ENCODE measurements around the gene EWSR1. TPM values are rescaled to one million over a fixed set of nuclear protein-coding genes. Genes with fewer than 3 reads are reported as not detected.

EWSR1 gene
- total RNA-seq, 1 donor from 2014 or later, result 347 TPM

GRCh38 chr22:29269731-29270474 lies 1.8 kb downstream of the EWSR1 start:
- Mint-ChIP-seq H3K4me1 (ENCODE audit: unreplicated experiment) (peaks cover 49% of the 10 kb centered on the region), H3K27ac (peak overlapping the region; percentile 100), H3K36me3 (peaks cover 59% of the 10 kb centered on the region), H3K27me3 (peaks cover 4% of the 10 kb centered on the region), H3K4me3 (peak overlapping the region; percentile 98), H3K9me3 (no peaks in the 10 kb centered on the region)
- no peak for DNase-seq (ENCODE audit: extremely low spot score, unreplicated experiment)
- no peak for TF ChIP-seq CTCF (conservative IDR thresholded peaks at IDR 0.05)

GRCh38 chr22:29270475-29271271 lies 2.6 kb downstream of the EWSR1 start:
- no peak for TF ChIP-seq CTCF (conservative IDR thresholded peaks at IDR 0.05)

GRCh38 chr22:29272624-29273023 lies 4.6 kb downstream of the EWSR1 start:
- H3K4me3 Mint-ChIP-seq, result no peak overlapping the region
- peaks cover 4% of the 10 kb centered on the region for H3K27me3 Mint-ChIP-seq
- H3K36me3 Mint-ChIP-seq, result peaks cover 71% of the 10 kb centered on the region
- H3K4me1 Mint-ChIP-seq (ENCODE audit: unreplicated experiment), result peaks cover 59% of the 10 kb centered on the region
- DNase-seq (ENCODE audit: extremely low spot score, unreplicated experiment), result no peak
- TF ChIP-seq CTCF (conservative IDR thresholded peaks at IDR 0.05), result no peak
- H3K27ac Mint-ChIP-seq, result no peak overlapping the region
- H3K9me3 Mint-ChIP-seq, result no peaks in the 10 kb centered on the region

More at GRCh38 chr22:29270475-29271271, 2.6 kb downstream of the EWSR1 start:
- Mint-ChIP-seq H3K4me3 (peak overlapping the region; percentile 98), H3K4me1 (ENCODE audit: unreplicated experiment) (peaks cover 56% of the 10 kb centered on the region), H3K27ac (peak overlapping the region; percentile 100), H3K9me3 (no peaks in the 10 kb centered on the region), H3K36me3 (peaks cover 67% of the 10 kb centered on the region), H3K27me3 (peaks cover 4% of the 10 kb centered on the region)
- DNase-seq (ENCODE audit: extremely low spot score, unreplicated experiment), result no peak

GRCh38 chr22:29275167-29275566 lies 7.1 kb downstream of the EWSR1 start:
- no peak overlapping the region for H3K4me3 Mint-ChIP-seq

More at GRCh38 chr22:29275167-29275566, 7.1 kb downstream of the EWSR1 start:
- no peak for DNase-seq (ENCODE audit: extremely low spot score, unreplicated experiment)
- Mint-ChIP-seq H3K4me1 (ENCODE audit: unreplicated experiment) (peaks cover 56% of the 10 kb centered on the region), H3K9me3 (no peaks in the 10 kb centered on the region), H3K36me3 (peaks cover 74% of the 10 kb centered on the region), H3K27me3 (no peaks in the 10 kb centered on the region), H3K27ac (no peak overlapping the region)
- TF ChIP-seq CTCF (conservative IDR thresholded peaks at IDR 0.05), result no peak

Data from type B pancreatic cell (in vitro differentiated cells).